Smooth muscle cell (in vitro differentiated cells): Measurements from ENCODE around the gene PHF21B. TPM values are rescaled to one million over a fixed set of nuclear protein-coding genes. Genes with fewer than 3 reads are reported as not detected.

ENCODE experiments used
- DNase-seq: peaks from one replicate; lab custom pipeline; 2025; ENCODE audit not compliant: unreplicated experiment; lab: John Stamatoyannopoulos, UW
- H2AFZ ChIP-seq: fragments of 200-600 bp; sonication (generic); 2 replicates; pipeline ENCODE4 v1.6.0; 2016; ENCODE audit warnings: antibody characterized with exemption, low read depth, mild to moderate bottlenecking
- H3F3A ChIP-seq: fragments of 200-600 bp; sonication (generic); 2 replicates; pipeline ENCODE4 v1.6.0; 2017; ENCODE audit warnings: antibody characterized with exemption, low read depth
- H3K27ac ChIP-seq: fragments of 200-600 bp; sonication (generic); 2 replicates; pipeline ENCODE4 v1.5.1; 2016; ENCODE audit warnings: low read depth, mild to moderate bottlenecking
- H3K27me3 ChIP-seq: fragments of 200-600 bp; sonication (generic); 2 replicates; pipeline ENCODE4 v1.6.1; 2016; ENCODE audit warnings: low read depth, mild to moderate bottlenecking
- H3K36me3 ChIP-seq: fragments of 200-600 bp; sonication (generic); 2 replicates; pipeline ENCODE4 v1.5.1; 2016; ENCODE audit warnings: low read depth
- H3K4me1 ChIP-seq: fragments of 200-600 bp; sonication (generic); 2 replicates; pipeline ENCODE4 v1.5.1; 2016; ENCODE audit warnings: low read depth
- H3K4me2 ChIP-seq: fragments of 200-600 bp; sonication (generic); 2 replicates; pipeline ENCODE4 v1.6.0; 2016; ENCODE audit warnings: mild to moderate bottlenecking
- H3K4me3 ChIP-seq: fragments of 200-600 bp; sonication (generic); 2 replicates; pipeline ENCODE4 v1.5.1; 2016; ENCODE audit warnings: mild to moderate bottlenecking
- H3K79me2 ChIP-seq: fragments of 200-600 bp; sonication (generic); 2 replicates; pipeline ENCODE4 v1.6.0; 2016; ENCODE audit warnings: low read depth, mild to moderate bottlenecking
- H3K9ac ChIP-seq: fragments of 200-600 bp; sonication (generic); 2 replicates; pipeline ENCODE4 v1.6.0; 2016; ENCODE audit warnings: low read depth
- H3K9me3 ChIP-seq: fragments of 200-600 bp; sonication (generic); replicated peaks from 2 replicates; pipeline ENCODE4 v1.5.1; 2016; ENCODE audit warnings: low read depth
- H4K20me1 ChIP-seq: fragments of 200-600 bp; sonication (generic); 2 replicates; pipeline ENCODE4 v1.6.0; 2016; ENCODE audit warnings: low read depth
- CTCF ChIP-seq: fragments of 200-600 bp; sonication (generic); IDR thresholded peaks from 2 replicates; pipeline ENCODE4 v1.5.1; 2017; ENCODE audit warnings: borderline replicate concordance, mild to moderate bottlenecking, antibody characterized with exemption; ENCODE audit not compliant: insufficient read depth, poor library complexity, severe bottlenecking
- WGBS: methylation state at CpG from one replicate; pipeline ENCODE4 v1.1.7; 2016; ENCODE audit warnings: low lambda C conversion rate; 5-methylcytosine and 5-hydroxymethylcytosine counted together
- polyA plus RNA-seq: library from polyadenylated mRNA; unstranded; fragments of >200 nt; fragmentation: Nextera tagmentation; extraction: Ambion mirVana; gene quantifications from 2 replicates; pipeline ENCODE4 v1.2.1, GENCODE V29; 2016
- total RNA-seq: library from RNA; depleted of rRNA; stranded (reverse); fragments of >200 nt; gene quantifications from 2 replicates; pipeline ENCODE4 v1.2.3, GENCODE V29; 2014

PHF21B gene
- total RNA-seq (0.13 and 0.18 TPM in 2 replicates), polyA plus RNA-seq (0.13 and 0.15 TPM in 2 replicates)

GRCh38 chr22:45009606-45010531 lies at the start of gene PHF21B:
Gene PHF21B, minus strand, starts transcription at chr22:45010005. Its CDS starts 456 bp downstream, at chr22:45009549.
- Histone ChIP-seq H3K9ac (peak within 1 kb of the TSS; percentile 12), H3K79me2 (no peaks in the 10 kb centered on the region), H4K20me1 (no peaks in the 10 kb centered on the region), H3K4me1 (peaks cover 6% of the 10 kb centered on the region), H3K4me3 (peak within 1 kb of the TSS; percentile 55), H2AFZ (peak within 1 kb of the TSS; percentile 95), H3K27me3 (peaks cover 2% of the 10 kb centered on the region), H3K36me3 (no peaks in the 10 kb centered on the region), H3K27ac (no peak within 1 kb of the TSS), H3F3A (peaks cover 9% of the 10 kb centered on the region), H3K9me3 (no peaks in the 10 kb centered on the region), H3K4me2 (peak within 1 kb of the TSS; percentile 97)
- 1% methylated on average over 23 of the region's 121 CpGs for WGBS
- peak; percentile 15 for DNase-seq
- TF ChIP-seq CTCF, result no peak

- H3K9ac ChIP-seq, result no peak overlapping the region
Measured at GRCh38 chr22:45059296-45059695, 49.5 kb upstream of the PHF21B start.

GRCh38 chr22:45058622-45058912 lies 48.8 kb upstream of the PHF21B start:
- H4K20me1 ChIP-seq, result no peaks in the 10 kb centered on the region
- DNase-seq, result no peak

More at GRCh38 chr22:45059296-45059695, 49.5 kb upstream of the PHF21B start:
- Histone ChIP-seq H3K4me2 (no peak overlapping the region), H3K79me2 (no peaks in the 10 kb centered on the region), H3F3A (no peaks in the 10 kb centered on the region), H4K20me1 (no peaks in the 10 kb centered on the region), H3K36me3 (no peaks in the 10 kb centered on the region), H3K9me3 (no peaks in the 10 kb centered on the region), H3K27me3 (no peaks in the 10 kb centered on the region), H3K4me1 (no peaks in the 10 kb centered on the region), H3K4me3 (no peak overlapping the region), H3K27ac (no peak overlapping the region), H2AFZ (no peak overlapping the region)
- no peak for DNase-seq
- no peak for TF ChIP-seq CTCF
- 94% methylated on average over 5 of the region's 5 CpGs for WGBS

More at GRCh38 chr22:45058622-45058912, 48.8 kb upstream of the PHF21B start:
- Histone ChIP-seq H3K9ac (no peak overlapping the region), H3K4me1 (no peaks in the 10 kb centered on the region), H3K4me3 (no peak overlapping the region), H3F3A (no peaks in the 10 kb centered on the region), H3K27ac (no peak overlapping the region), H3K36me3 (no peaks in the 10 kb centered on the region), H3K79me2 (no peaks in the 10 kb centered on the region), H3K9me3 (no peaks in the 10 kb centered on the region), H3K27me3 (no peaks in the 10 kb centered on the region), H3K4me2 (no peak overlapping the region), H2AFZ (no peak overlapping the region)
- TF ChIP-seq CTCF, result no peak
- 92% methylated on average over 2 of the region's 2 CpGs for WGBS
